Vagina (tissue), 2 donors: Measurements from ENCODE around the gene ST6GALNAC5. TPM values are rescaled to one million over a fixed set of nuclear protein-coding genes. Genes with fewer than 3 reads are reported as not detected.
A peak's percentile ranks its signal among the peaks of the same experiment; 100 is the strongest.

Source experiments
- DNase-seq, 2 donors: peaks; one replicate each; pipeline ENCODE4 v3.0.0-alpha.2; 2017; ENCODE audit errors: extremely low spot score in 2 of 2
- H3K27ac ChIP-seq: fragments of 200-600 bp; sonication (generic); one replicate; pipeline ENCODE4 v1.5.1; 2019
- H3K27me3 ChIP-seq: fragments of 200-600 bp; sonication (generic); one replicate; pipeline ENCODE4 v1.5.1; 2019
- H3K36me3 ChIP-seq, 2 donors: fragments of 200-600 bp; sonication (generic); one replicate each; pipeline ENCODE4 v1.5.1; 2017 to 2019
- H3K4me1 ChIP-seq: fragments of 200-600 bp; sonication (generic); one replicate; pipeline ENCODE4 v1.5.1; 2019
- H3K4me3 ChIP-seq, 2 donors: fragments of 200-600 bp; sonication (generic); 1 replicate in 1 of 2; 2 replicates in 1 of 2; pipeline ENCODE4 v1.5.1; 2016 to 2019
- H3K9me3 ChIP-seq: fragments of 200-600 bp; sonication (generic); one replicate; pipeline ENCODE4 v1.5.1; 2019
- CTCF ChIP-seq, 3 experiments: fragments of 450-650 bp in 2 of 3; fragments of 200-600 bp in 1 of 3; sonication (generic) in 1 of 3; IDR thresholded peaks; one replicate each; pipeline ENCODE4 v1.5.1; 2017 to 2019; ENCODE audit warnings: antibody characterized with exemption in 3 of 3, mild to moderate bottlenecking in 2 of 3, moderate library complexity in 2 of 3
- POLR2A ChIP-seq, 2 donors: fragments of 450-650 bp; IDR thresholded peaks; one replicate each; pipeline ENCODE4 v1.6.1; 2017; ENCODE audit warnings: antibody characterized with exemption in 2 of 2, mild to moderate bottlenecking in 2 of 2, moderate library complexity in 2 of 2
- POLR2AphosphoS5 ChIP-seq, 2 donors: sonication (generic); formaldehyde crosslinking; IDR thresholded peaks; one replicate each; pipeline ENCODE4 v1.9.0; 2017; ENCODE audit warnings: antibody characterized with exemption in 2 of 2, mild to moderate bottlenecking in 2 of 2, low read depth in 1 of 2; ENCODE audit not compliant: insufficient read depth in 1 of 2
- intact Hi-C: fragments of 100-400 bp; cut with DNase I; formaldehyde crosslinking; loops from one replicate; pipeline ENCODE4 v1.15.1; 2023
- total RNA-seq: library from RNA; depleted of rRNA; stranded (reverse); fragments of >200 nt; gene quantifications from one replicate; pipeline ENCODE4 v1.2.3, GENCODE V29; 2016

The ST6GALNAC5 gene
- total RNA-seq, 1 donor from 2014 or later = 9.6 TPM

- no peak for TF ChIP-seq POLR2A (IDR thresholded peaks at IDR 0.05)
- peak in 1 of 2 donors; percentile 12 for TF ChIP-seq POLR2AphosphoS5 (IDR thresholded peaks at IDR 0.05; ENCODE audit: insufficient read depth in 1 of 2, low read depth in 1 of 2)
- Histone ChIP-seq H3K4me3 (no peak overlapping the region), H3K27me3 (no peaks in the 10 kb centered on the region), H3K4me1 (peaks cover 6% of the 10 kb centered on the region), H3K36me3 (no peaks in the 10 kb centered on the region), H3K9me3 (no peaks in the 10 kb centered on the region), H3K27ac (no peak overlapping the region)
- DNase-seq = peak in 1 of 2 donors; percentile 92
- intact Hi-C loops = no loop called here
Observed at GRCh38 chr1:77039739-77040138, 172.5 kb downstream of the ST6GALNAC5 start.

- Histone ChIP-seq H3K27me3 (no peaks in the 10 kb centered on the region), H3K36me3 (no peaks in the 10 kb centered on the region), H3K4me3 (no peak overlapping the region), H3K27ac (no peak overlapping the region), H3K4me1 (peaks cover 6% of the 10 kb centered on the region), H3K9me3 (no peaks in the 10 kb centered on the region)
- intact Hi-C loops = no loop called here
- DNase-seq = no peak
- TF ChIP-seq CTCF (IDR thresholded peaks at IDR 0.05) = no peak
- no peak for TF ChIP-seq POLR2A (IDR thresholded peaks at IDR 0.05)
- no peak for TF ChIP-seq POLR2AphosphoS5 (IDR thresholded peaks at IDR 0.05; ENCODE audit: insufficient read depth in 1 of 2, low read depth in 1 of 2)
Observed at GRCh38 chr1:77040826-77041225, 173.5 kb downstream of the ST6GALNAC5 start.

GRCh38 chr1:77044133-77044849 is 177.0 kb downstream of the ST6GALNAC5 start:
- intact Hi-C loops = no loop called here
- DNase-seq = no peak

DNA sequence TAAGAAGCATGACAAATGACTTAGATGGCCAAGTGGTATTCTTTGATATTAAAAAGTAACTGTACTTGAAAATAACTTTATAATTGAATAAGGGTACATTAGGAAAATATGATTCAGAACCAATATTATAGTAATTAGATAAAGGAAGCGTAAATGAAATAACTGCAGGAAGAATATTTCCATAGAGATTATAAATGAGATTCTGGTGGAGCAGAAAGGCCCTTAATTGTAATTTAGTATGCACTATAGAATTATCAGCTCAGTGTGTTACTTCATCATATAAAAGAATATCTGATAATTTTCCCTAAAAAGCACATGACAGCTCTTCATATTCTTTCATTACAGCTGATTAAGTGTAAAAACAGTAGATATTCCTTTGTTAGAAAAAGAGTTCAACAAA is 180.3 kb downstream of the ST6GALNAC5 start:
- no peak for DNase-seq
- no peak for TF ChIP-seq CTCF (IDR thresholded peaks at IDR 0.05)
- no peak for TF ChIP-seq POLR2AphosphoS5 (IDR thresholded peaks at IDR 0.05; ENCODE audit: insufficient read depth in 1 of 2, low read depth in 1 of 2)
- TF ChIP-seq POLR2A (IDR thresholded peaks at IDR 0.05) = no peak
- H3K4me1 ChIP-seq = no peaks in the 10 kb centered on the region
- H3K4me3 ChIP-seq = no peak overlapping the region
- intact Hi-C loops = no loop called here
- H3K27me3 ChIP-seq = no peaks in the 10 kb centered on the region
- H3K9me3 ChIP-seq = no peaks in the 10 kb centered on the region
- no peak overlapping the region for H3K27ac ChIP-seq
- no peaks in the 10 kb centered on the region for H3K36me3 ChIP-seq

More at GRCh38 chr1:77044133-77044849, 177.0 kb downstream of the ST6GALNAC5 start:
- no peak overlapping the region for H3K4me3 ChIP-seq
- no peaks in the 10 kb centered on the region for H3K36me3 ChIP-seq
- H3K27ac ChIP-seq = no peak overlapping the region
- no peaks in the 10 kb centered on the region for H3K9me3 ChIP-seq
- H3K4me1 ChIP-seq = peaks cover under 1% of the 10 kb centered on the region
- H3K27me3 ChIP-seq = no peaks in the 10 kb centered on the region
- no peak for TF ChIP-seq CTCF (IDR thresholded peaks at IDR 0.05)
- TF ChIP-seq POLR2AphosphoS5 (IDR thresholded peaks at IDR 0.05; ENCODE audit: insufficient read depth in 1 of 2, low read depth in 1 of 2) = no peak

DNA sequence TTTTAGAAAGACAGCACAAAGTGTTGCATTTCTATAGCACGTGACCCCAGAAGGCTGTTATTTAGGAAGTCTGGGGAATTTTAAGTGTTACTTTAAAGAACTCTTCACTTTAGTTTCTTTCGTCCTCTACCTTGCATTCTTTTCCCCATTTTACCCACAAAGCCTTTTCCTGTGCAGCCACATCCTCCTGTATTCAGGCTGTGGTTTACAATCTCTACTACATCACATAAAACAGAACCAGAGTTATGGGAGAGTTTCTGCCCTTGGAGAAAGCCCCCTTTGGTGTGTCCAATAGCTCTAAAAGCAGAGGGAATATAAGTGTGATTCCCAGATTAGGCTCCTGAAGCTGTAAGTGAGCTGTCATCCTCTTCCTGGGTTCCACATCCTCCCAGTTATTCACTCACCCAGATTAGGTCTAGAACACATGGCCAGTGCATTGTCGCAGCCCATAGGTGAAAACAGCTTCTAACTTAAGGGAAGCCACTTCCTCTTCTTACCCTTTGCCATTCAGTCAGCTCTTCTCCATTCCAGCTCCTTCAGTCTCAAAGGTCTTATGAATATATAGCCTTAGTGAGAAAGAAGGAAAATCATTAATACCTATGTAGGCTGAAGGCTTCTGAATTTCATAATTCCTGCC is 180.8 kb downstream of the ST6GALNAC5 start:
- TF ChIP-seq POLR2AphosphoS5 (IDR thresholded peaks at IDR 0.05; ENCODE audit: insufficient read depth in 1 of 2, low read depth in 1 of 2) (no peak), POLR2A (IDR thresholded peaks at IDR 0.05) (no peak), CTCF (IDR thresholded peaks at IDR 0.05) (no peak)
- no peak for DNase-seq
- intact Hi-C loops = no loop called here
- Histone ChIP-seq H3K27me3 (no peaks in the 10 kb centered on the region), H3K9me3 (no peaks in the 10 kb centered on the region), H3K36me3 (no peaks in the 10 kb centered on the region), H3K27ac (no peak overlapping the region), H3K4me1 (no peaks in the 10 kb centered on the region), H3K4me3 (no peak overlapping the region)
